Natural killer cell (primary cell): Measurements from ENCODE around the gene PTCH1. TPM values are rescaled to one million over a fixed set of nuclear protein-coding genes. Genes with fewer than 3 reads are reported as not detected.
A peak's percentile ranks its signal among the peaks of the same experiment; 100 is the strongest.

Source experiments
- ATAC-seq, 3 donors: fragments of 150-1000 bp in 2 of 3; fragments of 200-7000 bp in 1 of 3; cut with Tn5 transposase; 1 replicate in 1 of 3; 2 replicates in 2 of 3; pipeline ENCODE4 v1.10.0; 2021; ENCODE audit warnings: mild to moderate bottlenecking in 2 of 3, moderate library complexity in 2 of 3
- DNase-seq, 2 donors: peaks; one replicate each; pipeline versions ENCODE4 v3.0.0 to v3.0.0-alpha.2; 2013 to 2021; ENCODE audit warnings: mixed read lengths in 1 of 2
- H3K27ac ChIP-seq: one replicate; pipeline ENCODE4 v1.5.1; 2013; ENCODE audit warnings: mild to moderate bottlenecking, low read length
- H3K27me3 ChIP-seq: one replicate; pipeline ENCODE4 v1.6.1; 2013; ENCODE audit warnings: low read length; ENCODE audit not compliant: control insufficient read depth, insufficient read depth
- H3K36me3 ChIP-seq: one replicate; pipeline ENCODE4 v1.6.1; 2013; ENCODE audit warnings: low read length; ENCODE audit not compliant: control insufficient read depth, insufficient read depth
- H3K4me1 ChIP-seq: one replicate; pipeline ENCODE4 v1.6.1; 2013; ENCODE audit warnings: low read length; ENCODE audit not compliant: control insufficient read depth, insufficient read depth
- H3K4me3 ChIP-seq: one replicate; pipeline ENCODE4 v1.5.1; 2013; ENCODE audit warnings: low read length
- H3K9me3 ChIP-seq: one replicate; pipeline ENCODE4 v1.6.1; 2013; ENCODE audit warnings: low read length; ENCODE audit not compliant: control insufficient read depth, insufficient read depth
- H3K27ac Mint-ChIP-seq, 2 donors: one replicate each; pipeline ENCODE4 v1.8.0; 2022; ENCODE audit warnings: mild to moderate bottlenecking in 2 of 2, mixed read lengths in 2 of 2, moderate library complexity in 1 of 2
- H3K27me3 Mint-ChIP-seq, 2 donors: one replicate each; pipeline ENCODE4 v1.8.0; 2022; ENCODE audit warnings: low read depth in 2 of 2, mixed read lengths in 2 of 2
- H3K36me3 Mint-ChIP-seq: one replicate; pipeline ENCODE4 v1.8.0; 2022; ENCODE audit warnings: mixed read lengths
- H3K4me1 Mint-ChIP-seq, 2 donors: one replicate each; pipeline ENCODE4 v1.8.0; 2022; ENCODE audit warnings: mixed read lengths in 2 of 2
- H3K4me3 Mint-ChIP-seq: one replicate; pipeline ENCODE4 v1.8.0; 2022; ENCODE audit warnings: mild to moderate bottlenecking, moderate library complexity, mixed read lengths
- H3K9me3 Mint-ChIP-seq, 2 donors: one replicate each; pipeline ENCODE4 v1.8.0; 2022; ENCODE audit warnings: mixed read lengths in 2 of 2
- WGBS: methylation state at CpG from one replicate; pipeline ENCODE4 v1.1.7; 2013; ENCODE audit warnings: missing lambda C conversion rate; ENCODE audit not compliant: insufficient coverage; 5-methylcytosine and 5-hydroxymethylcytosine counted together
- intact Hi-C: fragments of 100-400 bp; cut with micrococcal nuclease; formaldehyde crosslinking; loops from one replicate; pipeline ENCODE4 v1.14.2; 2022
- total RNA-seq, 4 donors: library from RNA; stranded (reverse); fragments of 120-200 nt in 1 of 4; gene quantifications; one replicate each; pipeline versions ENCODE4 v1.2.3 to v1.2.4, GENCODE V29; 2013 to 2022
- TF ChIP-seq, protein P1 (sequence below): fragments of 200-600 bp; IDR thresholded peaks from one replicate; pipeline ENCODE4 v1.8.0; 2022; ENCODE audit warnings: antibody characterized with exemption

Gene PTCH1
- total RNA-seq, 3 donors from 2014 or later (not counting 1 experiment from before 2014, with no cell fraction given), result 60.9 to 127 (median 82.1) TPM

DNA sequence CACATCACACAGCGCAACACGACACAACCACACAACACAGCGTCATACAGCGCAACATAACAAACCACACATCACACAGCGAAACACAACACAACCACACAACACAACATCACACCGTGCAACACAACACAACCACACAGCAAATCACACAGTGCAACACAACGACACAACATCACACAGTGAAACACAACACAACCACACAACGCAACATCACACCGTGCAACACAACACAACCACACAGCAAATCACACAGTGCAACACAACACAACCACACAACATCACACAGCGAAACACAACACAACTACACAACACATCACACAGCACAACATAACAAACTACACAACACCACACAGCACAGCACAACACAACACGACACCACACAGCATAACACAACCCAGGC lies 40.4 kb upstream of the PTCH1 start:
- ATAC-seq, result no peak
- peaks cover 47 to 75% of the 10 kb centered on the region in 2 donors for H3K27me3 Mint-ChIP-seq
- Histone ChIP-seq H3K36me3 (no peaks in the 10 kb centered on the region), H3K27ac (no peak overlapping the region), H3K27me3 (peaks cover 2% of the 10 kb centered on the region), H3K4me1 (no peaks in the 10 kb centered on the region), H3K4me3 (no peak overlapping the region), H3K9me3 (no peaks in the 10 kb centered on the region)
- peak overlapping the region in 1 of 2 donors; percentile 10 for H3K27ac Mint-ChIP-seq
- H3K9me3 Mint-ChIP-seq, result no peaks in the 10 kb centered on the region
- intact Hi-C loops, result no loop called here
- H3K36me3 Mint-ChIP-seq, result peaks cover 7% of the 10 kb centered on the region
- TF ChIP-seq, protein P1, sequence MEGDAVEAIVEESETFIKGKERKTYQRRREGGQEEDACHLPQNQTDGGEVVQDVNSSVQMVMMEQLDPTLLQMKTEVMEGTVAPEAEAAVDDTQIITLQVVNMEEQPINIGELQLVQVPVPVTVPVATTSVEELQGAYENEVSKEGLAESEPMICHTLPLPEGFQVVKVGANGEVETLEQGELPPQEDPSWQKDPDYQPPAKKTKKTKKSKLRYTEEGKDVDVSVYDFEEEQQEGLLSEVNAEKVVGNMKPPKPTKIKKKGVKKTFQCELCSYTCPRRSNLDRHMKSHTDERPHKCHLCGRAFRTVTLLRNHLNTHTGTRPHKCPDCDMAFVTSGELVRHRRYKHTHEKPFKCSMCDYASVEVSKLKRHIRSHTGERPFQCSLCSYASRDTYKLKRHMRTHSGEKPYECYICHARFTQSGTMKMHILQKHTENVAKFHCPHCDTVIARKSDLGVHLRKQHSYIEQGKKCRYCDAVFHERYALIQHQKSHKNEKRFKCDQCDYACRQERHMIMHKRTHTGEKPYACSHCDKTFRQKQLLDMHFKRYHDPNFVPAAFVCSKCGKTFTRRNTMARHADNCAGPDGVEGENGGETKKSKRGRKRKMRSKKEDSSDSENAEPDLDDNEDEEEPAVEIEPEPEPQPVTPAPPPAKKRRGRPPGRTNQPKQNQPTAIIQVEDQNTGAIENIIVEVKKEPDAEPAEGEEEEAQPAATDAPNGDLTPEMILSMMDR, result no peak
- no peak overlapping the region for H3K4me3 Mint-ChIP-seq
- 98% methylated on average over 10 of the region's 11 CpGs for WGBS
- H3K4me1 Mint-ChIP-seq, result peaks cover 0 to 24% of the 10 kb centered on the region in 2 donors
- no peak for DNase-seq

DNA sequence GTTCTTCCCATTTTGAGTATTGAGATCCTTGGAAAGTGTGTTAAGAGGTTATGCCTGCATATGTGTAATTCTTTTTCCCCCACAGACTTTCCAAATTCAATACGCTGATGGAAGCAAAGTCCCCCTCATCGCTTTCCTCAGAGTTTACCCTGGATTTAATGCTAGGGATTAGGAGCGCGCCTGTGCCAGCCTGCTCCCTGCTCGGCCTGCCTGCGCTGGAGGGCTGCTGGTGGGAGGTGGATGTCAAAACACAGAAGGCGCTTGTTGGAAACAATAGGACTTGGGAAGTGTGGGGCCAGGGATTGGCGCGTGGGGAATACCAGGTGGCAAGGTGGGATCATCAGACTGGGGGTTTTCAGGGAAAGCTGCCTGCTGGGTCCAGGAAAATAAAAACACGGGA lies 39.8 kb upstream of the PTCH1 start:
- Mint-ChIP-seq H3K9me3 (no peaks in the 10 kb centered on the region), H3K4me1 (peaks cover 0 to 24% of the 10 kb centered on the region in 2 donors), H3K4me3 (no peak overlapping the region), H3K36me3 (peaks cover 7% of the 10 kb centered on the region), H3K27ac (no peak overlapping the region), H3K27me3 (peaks cover 47 to 75% of the 10 kb centered on the region in 2 donors)
- H3K9me3 ChIP-seq, result no peaks in the 10 kb centered on the region
- H3K27me3 ChIP-seq, result peaks cover 2% of the 10 kb centered on the region
- ATAC-seq (no peak), DNase-seq (no peak)
- no peaks in the 10 kb centered on the region for H3K36me3 ChIP-seq
- WGBS, result 86% methylated on average over 10 of the region's 10 CpGs
- no peak overlapping the region for H3K4me3 ChIP-seq
- TF ChIP-seq, protein P1, result no peak
- H3K4me1 ChIP-seq, result no peaks in the 10 kb centered on the region
- H3K27ac ChIP-seq, result no peak overlapping the region
- intact Hi-C loops, result no loop called here

DNA sequence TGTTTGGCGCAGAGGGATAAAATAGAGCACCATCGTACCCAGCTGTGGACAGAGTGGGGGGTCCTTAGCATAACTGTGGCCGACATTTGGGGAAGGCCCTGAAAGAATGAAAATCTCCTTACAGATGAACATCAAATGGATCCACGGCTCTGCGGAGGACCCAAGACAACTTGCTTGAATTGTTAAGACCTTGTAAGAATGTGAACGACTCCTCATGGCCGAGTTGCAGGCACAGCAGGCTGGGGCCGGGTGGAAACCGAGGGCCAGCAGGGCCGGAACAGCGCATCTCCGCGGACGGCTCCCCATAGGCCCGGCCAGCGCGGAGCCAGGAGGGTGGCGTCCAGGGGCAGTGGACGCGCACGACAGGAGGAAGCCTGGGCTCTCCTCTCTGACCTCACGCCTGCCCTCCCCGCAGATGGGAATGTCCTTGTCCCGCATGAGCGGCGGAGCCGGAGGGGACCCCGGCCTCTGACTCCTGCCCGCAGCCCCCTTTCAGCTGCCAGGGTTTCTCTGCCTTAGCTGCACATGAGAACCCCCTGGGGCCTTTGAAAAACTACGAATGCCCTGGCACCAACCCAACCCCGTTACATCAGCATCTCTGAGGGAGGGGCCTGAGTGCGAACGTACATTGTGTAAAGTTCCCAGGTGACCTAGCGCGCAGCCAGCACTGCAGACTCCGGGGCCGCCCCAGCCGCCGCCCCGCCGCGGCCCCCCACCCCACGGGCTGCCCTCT lies 36.2 kb upstream of the PTCH1 start:
- Mint-ChIP-seq H3K4me3 (peak overlapping the region; percentile 55), H3K27me3 (peaks cover 40 to 73% of the 10 kb centered on the region in 2 donors), H3K9me3 (no peaks in the 10 kb centered on the region), H3K36me3 (peaks cover 7% of the 10 kb centered on the region), H3K4me1 (peaks cover 0 to 24% of the 10 kb centered on the region in 2 donors), H3K27ac (no peak overlapping the region)
- TF ChIP-seq, protein P1, result no peak
- no peaks in the 10 kb centered on the region for H3K4me1 ChIP-seq
- peak in 1 of 2 donors; percentile 67 for DNase-seq
- peak; percentile 47 to 91 (median 89) for ATAC-seq
- no peaks in the 10 kb centered on the region for H3K36me3 ChIP-seq
- intact Hi-C loops, result no loop called here
- H3K27ac ChIP-seq, result no peak overlapping the region
- peaks cover 2% of the 10 kb centered on the region for H3K27me3 ChIP-seq
- H3K4me3 ChIP-seq, result no peak overlapping the region
- WGBS, result 33% methylated on average over 43 of the region's 43 CpGs
- no peaks in the 10 kb centered on the region for H3K9me3 ChIP-seq
